NB4 (cell line): ENCODE results near the gene NCR2.

ENCODE experiments used
- POLR2A ChIP-seq: IDR thresholded peaks from 2 replicates; pipeline ENCODE4 v1.6.1; 2011; ENCODE audit warnings: mild to moderate bottlenecking; ENCODE audit not compliant: insufficient read length; ENCODE audit errors: extremely low read depth
- TF ChIP-seq, protein P1 (sequence below): IDR thresholded peaks from one replicate; pipeline ENCODE4 v1.5.1; 2012; ENCODE audit warnings: low read depth, low read length
- TF ChIP-seq, protein P2 (sequence below): IDR thresholded peaks from 2 replicates; pipeline ENCODE4 v1.6.1; 2011; ENCODE audit warnings: low read depth, low read length

DNA sequence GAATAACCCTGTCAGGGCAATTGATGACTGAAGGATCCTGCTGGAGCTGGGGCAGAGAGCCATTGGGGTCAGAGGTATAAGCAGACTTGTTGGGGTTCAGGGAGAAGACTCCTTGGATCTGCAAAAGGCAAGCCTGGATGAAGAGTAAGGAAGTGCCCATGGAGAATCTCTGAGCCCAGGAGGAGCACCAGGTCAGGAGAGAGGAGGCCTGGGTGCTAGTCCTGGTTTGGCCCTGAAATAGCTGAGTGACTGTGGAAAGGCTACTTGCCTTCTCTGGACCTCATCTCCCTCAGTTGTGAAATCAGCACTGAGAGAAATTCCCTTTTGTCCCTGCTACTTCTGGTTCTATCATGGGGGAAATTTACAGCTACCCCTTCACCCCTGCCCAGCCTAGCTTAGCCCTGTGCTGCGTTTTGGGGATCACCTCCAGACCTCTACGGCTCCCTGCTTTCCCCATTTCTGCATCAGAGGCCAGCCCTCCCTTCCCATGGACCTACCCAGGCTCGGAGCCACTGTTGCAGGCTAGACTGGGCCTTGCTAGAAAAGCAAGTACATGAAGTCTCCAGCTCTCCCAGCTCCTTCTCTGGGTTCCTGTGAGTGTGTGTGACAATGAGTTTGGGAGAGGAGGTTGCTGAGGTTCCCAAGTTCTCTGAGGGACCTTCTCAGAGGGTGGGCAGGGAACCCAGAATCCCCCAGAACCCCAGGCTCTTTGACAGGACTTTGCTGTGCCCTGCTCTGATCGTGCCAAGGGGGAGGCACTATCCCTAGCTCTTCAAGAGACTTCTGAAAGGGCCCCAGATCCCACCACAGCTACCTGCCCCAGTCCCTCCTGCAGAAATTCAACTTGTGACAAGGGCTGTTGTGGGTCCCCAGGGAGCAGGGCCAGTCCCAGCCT, 2.3 kb upstream of the NCR2 start:
- TF ChIP-seq, protein P1, sequence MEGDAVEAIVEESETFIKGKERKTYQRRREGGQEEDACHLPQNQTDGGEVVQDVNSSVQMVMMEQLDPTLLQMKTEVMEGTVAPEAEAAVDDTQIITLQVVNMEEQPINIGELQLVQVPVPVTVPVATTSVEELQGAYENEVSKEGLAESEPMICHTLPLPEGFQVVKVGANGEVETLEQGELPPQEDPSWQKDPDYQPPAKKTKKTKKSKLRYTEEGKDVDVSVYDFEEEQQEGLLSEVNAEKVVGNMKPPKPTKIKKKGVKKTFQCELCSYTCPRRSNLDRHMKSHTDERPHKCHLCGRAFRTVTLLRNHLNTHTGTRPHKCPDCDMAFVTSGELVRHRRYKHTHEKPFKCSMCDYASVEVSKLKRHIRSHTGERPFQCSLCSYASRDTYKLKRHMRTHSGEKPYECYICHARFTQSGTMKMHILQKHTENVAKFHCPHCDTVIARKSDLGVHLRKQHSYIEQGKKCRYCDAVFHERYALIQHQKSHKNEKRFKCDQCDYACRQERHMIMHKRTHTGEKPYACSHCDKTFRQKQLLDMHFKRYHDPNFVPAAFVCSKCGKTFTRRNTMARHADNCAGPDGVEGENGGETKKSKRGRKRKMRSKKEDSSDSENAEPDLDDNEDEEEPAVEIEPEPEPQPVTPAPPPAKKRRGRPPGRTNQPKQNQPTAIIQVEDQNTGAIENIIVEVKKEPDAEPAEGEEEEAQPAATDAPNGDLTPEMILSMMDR: no peak
- TF ChIP-seq POLR2A: no peak
- TF ChIP-seq, protein P2, sequence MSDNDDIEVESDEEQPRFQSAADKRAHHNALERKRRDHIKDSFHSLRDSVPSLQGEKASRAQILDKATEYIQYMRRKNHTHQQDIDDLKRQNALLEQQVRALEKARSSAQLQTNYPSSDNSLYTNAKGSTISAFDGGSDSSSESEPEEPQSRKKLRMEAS: no peak
